Fibroblast of lung (primary cell): Measurements from ENCODE around the gene CTRL.

Experiments used
- CTCF ChIP-seq, 2 donors: IDR thresholded peaks in 1 of 2; conservative IDR thresholded peaks in 1 of 2; 1 replicate in 1 of 2; 2 replicates in 1 of 2; pipeline ENCODE4 v1.5.1; 2011 to 2012; ENCODE audit warnings: low read length in 2 of 2, control low read depth in 1 of 2, inconsistent platforms in 1 of 2, low read depth in 1 of 2, mild to moderate bottlenecking in 1 of 2
- EZH2 ChIP-seq: IDR thresholded peaks from 2 replicates; pipeline ENCODE4 v1.5.1; 2012; ENCODE audit warnings: low read length, control low read depth, mild to moderate bottlenecking; ENCODE audit errors: missing control alignments

- TF ChIP-seq CTCF (conservative IDR thresholded peaks at IDR 0.05 in 1 of 2, IDR thresholded peaks at IDR 0.05 in 1 of 2; ENCODE audit: low read depth in 1 of 2, low read length in 2 of 2): no peak
- no peak for TF ChIP-seq EZH2
These were observed 18.7 kb upstream of the CTRL start for GRCh38 chr16:67950335-67950843.
